ENCODE measurements around the gene DOCK6. TPM values are rescaled to one million over a fixed set of nuclear protein-coding genes. Genes with fewer than 3 reads are reported as not detected.

The DOCK6 gene
- total and polyA plus RNA-seq, 8 donors = 18.0 to 79.0 (median 30.7) TPM

DNA sequence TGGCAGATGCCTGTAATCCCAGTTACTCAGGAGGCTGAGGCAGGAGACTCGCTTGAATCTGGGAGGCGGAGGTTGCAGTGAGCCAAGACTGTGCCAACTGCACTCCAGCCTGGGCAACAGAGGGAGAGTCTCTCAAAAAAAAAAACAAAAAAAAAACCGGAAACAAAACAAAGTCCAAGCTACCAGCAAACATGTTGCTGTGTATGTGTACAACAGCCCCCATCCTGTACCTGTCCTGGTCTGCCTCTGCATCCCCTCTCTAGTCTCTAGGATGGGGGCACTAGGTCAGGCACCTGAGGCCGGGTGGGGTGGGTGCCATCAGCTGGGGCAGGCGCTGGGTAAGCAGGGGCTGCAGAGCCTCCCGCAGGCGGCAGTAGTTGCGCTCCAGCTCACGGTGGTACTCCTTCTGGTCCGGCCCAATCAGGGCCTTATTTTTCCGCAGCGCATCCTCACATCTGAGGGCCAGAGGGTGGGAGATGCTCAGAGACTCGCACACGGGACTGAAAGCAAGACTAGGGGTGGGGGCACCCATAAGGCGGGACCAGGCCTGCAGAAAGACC is 62.2 kb downstream of the DOCK6 start:
- FAIRE-seq (no peak), ATAC-seq (no peak), DNase-seq (no peak)
- 88 to 93% methylated on average over 15 of the region's 15 CpGs for WGBS, 2 donors
- Histone ChIP-seq H3K9me3 (no peaks in the 10 kb centered on the region), H3K4me1 (peaks cover 0 to 5% (median 0%) of the 10 kb centered on the region in 3 donors), H3K4me3 (no peak overlapping the region), H3K27me3 (no peaks in the 10 kb centered on the region), H3K27ac (no peak overlapping the region), H3K36me3 (no peaks in the 10 kb centered on the region)
- intact Hi-C loops (cut with DNase I) = loop anchor here in 2 of 3 donors (5.0 to 10.0 kb wide), 2 partner anchors 68 to 165 kb away; no protein-coding TSS in a partner anchor
- TF ChIP-seq, protein P1, sequence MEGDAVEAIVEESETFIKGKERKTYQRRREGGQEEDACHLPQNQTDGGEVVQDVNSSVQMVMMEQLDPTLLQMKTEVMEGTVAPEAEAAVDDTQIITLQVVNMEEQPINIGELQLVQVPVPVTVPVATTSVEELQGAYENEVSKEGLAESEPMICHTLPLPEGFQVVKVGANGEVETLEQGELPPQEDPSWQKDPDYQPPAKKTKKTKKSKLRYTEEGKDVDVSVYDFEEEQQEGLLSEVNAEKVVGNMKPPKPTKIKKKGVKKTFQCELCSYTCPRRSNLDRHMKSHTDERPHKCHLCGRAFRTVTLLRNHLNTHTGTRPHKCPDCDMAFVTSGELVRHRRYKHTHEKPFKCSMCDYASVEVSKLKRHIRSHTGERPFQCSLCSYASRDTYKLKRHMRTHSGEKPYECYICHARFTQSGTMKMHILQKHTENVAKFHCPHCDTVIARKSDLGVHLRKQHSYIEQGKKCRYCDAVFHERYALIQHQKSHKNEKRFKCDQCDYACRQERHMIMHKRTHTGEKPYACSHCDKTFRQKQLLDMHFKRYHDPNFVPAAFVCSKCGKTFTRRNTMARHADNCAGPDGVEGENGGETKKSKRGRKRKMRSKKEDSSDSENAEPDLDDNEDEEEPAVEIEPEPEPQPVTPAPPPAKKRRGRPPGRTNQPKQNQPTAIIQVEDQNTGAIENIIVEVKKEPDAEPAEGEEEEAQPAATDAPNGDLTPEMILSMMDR (IDR thresholded peaks at IDR 0.05) = no peak

DNA sequence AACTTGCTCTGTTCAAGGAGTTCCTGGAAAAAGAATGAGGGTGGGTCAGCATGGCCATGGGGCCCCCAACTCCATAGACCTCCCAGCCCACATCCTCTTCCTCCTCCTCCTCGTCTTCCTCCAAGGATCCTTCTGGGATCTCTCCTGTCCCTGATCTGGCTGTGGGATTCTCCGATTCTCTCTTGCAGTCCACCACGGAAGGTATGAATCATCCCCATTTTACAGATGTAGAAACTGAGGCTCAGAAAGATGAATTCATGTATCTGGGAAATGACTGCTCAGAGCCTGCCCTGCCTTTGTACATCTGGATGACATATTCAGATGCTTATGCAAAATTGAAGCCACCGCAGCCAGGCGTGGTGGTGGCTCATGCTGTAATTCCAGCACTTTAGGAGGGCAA is 62.8 kb downstream of the DOCK6 start:
- ATAC-seq (no peak), FAIRE-seq (no peak), DNase-seq (no peak)
- Histone ChIP-seq H3K4me1 (peaks cover 0 to 5% (median 0%) of the 10 kb centered on the region in 3 donors), H3K36me3 (no peaks in the 10 kb centered on the region), H3K27ac (no peak overlapping the region), H3K27me3 (no peaks in the 10 kb centered on the region), H3K4me3 (no peak overlapping the region), H3K9me3 (no peaks in the 10 kb centered on the region)
- TF ChIP-seq, protein P1 (IDR thresholded peaks at IDR 0.05) = no peak
- intact Hi-C loops (cut with DNase I) = no loop called here
- WGBS, 2 donors = 69 to 94% methylated on average over 5 of the region's 5 CpGs

DNA sequence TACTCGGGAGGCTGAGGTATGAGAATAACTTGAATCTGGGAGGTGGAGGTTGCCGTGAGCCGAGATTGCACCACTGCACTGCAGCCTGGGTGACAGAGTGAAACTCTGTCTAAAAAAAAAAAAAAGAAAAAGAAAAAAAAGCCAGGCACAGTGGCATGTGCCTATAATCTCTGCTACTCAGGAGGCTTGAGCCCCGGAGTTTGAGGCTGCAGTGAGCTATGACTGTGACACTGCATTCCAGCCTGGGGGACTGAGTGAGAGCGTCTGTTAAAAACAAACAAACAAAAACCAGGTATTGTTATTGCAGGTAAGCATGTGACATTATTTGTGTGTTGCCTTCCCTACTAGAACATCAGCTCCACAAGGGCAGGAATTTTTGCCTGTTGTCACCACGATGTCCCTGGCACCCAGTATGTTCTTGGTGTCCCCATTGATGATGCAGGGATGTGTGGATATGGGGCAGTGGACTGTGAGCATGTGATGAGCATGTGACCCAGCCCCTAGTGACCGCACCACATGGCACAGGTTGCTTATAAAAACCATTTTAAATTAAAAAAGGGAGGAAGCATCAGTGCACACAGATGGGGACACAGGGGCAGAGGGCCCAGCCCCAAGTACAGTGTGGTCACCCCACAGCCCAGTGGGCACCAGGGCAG is 63.4 kb downstream of the DOCK6 start:
- ATAC-seq = no peak
- Histone ChIP-seq H3K9me3 (no peaks in the 10 kb centered on the region), H3K4me1 (peaks cover 0 to 5% (median 0%) of the 10 kb centered on the region in 3 donors), H3K27me3 (no peaks in the 10 kb centered on the region), H3K36me3 (peaks cover 0 to 1% (median 0%) of the 10 kb centered on the region in 3 donors), H3K4me3 (no peak overlapping the region), H3K27ac (peak overlapping the region in 1 of 4 donors; percentile 37)
- 69 to 70% methylated on average over 7 of the region's 7 CpGs for WGBS, 2 donors
- FAIRE-seq = no peak
- intact Hi-C loops (cut with DNase I) = no loop called here
- no peak for DNase-seq
- TF ChIP-seq, protein P1 (IDR thresholded peaks at IDR 0.05) = no peak

DNA sequence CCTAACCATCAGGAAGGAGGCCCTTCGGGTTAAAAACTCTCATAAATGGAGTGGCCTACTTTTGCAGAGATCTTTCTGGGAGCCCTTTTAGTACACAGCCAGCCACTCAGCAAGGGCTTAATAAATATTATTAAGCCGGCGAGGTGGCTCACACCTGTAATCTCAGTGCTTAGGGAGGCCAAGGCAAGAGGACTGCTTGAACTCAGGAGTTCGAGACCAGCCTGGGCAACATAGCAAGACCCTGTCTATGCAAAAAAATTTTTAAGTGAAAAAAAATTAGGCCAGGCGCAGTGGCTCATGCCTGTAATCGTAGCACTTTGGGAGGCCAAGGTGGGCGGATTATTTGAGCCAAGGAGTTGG is 64.2 kb downstream of the DOCK6 start:
- H3K4me3 ChIP-seq = peak overlapping the region in 2 of 4 donors; percentile 57 to 61
- FAIRE-seq (no peak), DNase-seq (no peak), ATAC-seq (no peak)
- H3K27ac ChIP-seq = peak overlapping the region; percentile 60 to 86 (median 76)
- no peaks in the 10 kb centered on the region for H3K9me3 ChIP-seq
- H3K4me1 ChIP-seq = peaks cover 0 to 5% (median 0%) of the 10 kb centered on the region in 3 donors
- intact Hi-C loops (cut with DNase I) = no loop called here
- H3K27me3 ChIP-seq = no peaks in the 10 kb centered on the region
- TF ChIP-seq, protein P1 (IDR thresholded peaks at IDR 0.05) = no peak
- peaks cover 0 to 9% (median 6%) of the 10 kb centered on the region in 3 donors for H3K36me3 ChIP-seq
- 57 to 70% methylated on average over 7 of the region's 7 CpGs for WGBS, 2 donors

Measured in pancreas (tissue), 10 donors.